HepG2 (cell line): ENCODE results near the gene UBE2D3. TPM values are rescaled to one million over a fixed set of nuclear protein-coding genes. Genes with fewer than 3 reads are reported as not detected.

Experiments used
- ARHGAP35 ChIP-seq: sonication (generic); formaldehyde crosslinking; IDR thresholded peaks from 2 replicates; pipeline ENCODE4 v1.9.0; 2022; ENCODE audit warnings: mild to moderate bottlenecking, inconsistent platforms, moderate library complexity, missing genetic modification reagents, borderline replicate concordance
- CREB1 ChIP-seq, 2 experiments: fragments of 450-650 bp in 1 of 2; IDR thresholded peaks; 2 replicates each; pipeline ENCODE4 v1.6.1; 2016 to 2017; ENCODE audit warnings: control low read depth in 1 of 2, mild to moderate bottlenecking in 1 of 2, missing compliant biosample characterization in 1 of 2, missing genetic modification characterization in 1 of 2
- EHMT2 ChIP-seq: fragments of 200-600 bp; sonication (generic); IDR thresholded peaks from 2 replicates; pipeline ENCODE4 v1.7.0; 2017; ENCODE audit warnings: antibody characterized with exemption, low read depth, low read length, borderline replicate concordance
- JUNB ChIP-seq: sonication (generic); formaldehyde crosslinking; IDR thresholded peaks from 2 replicates; pipeline ENCODE4 v1.8.0; 2022; ENCODE audit warnings: missing genetic modification reagents, mild to moderate bottlenecking, borderline replicate concordance
- KLF11 ChIP-seq: IDR thresholded peaks from 2 replicates; pipeline ENCODE4 v1.6.1; 2016; ENCODE audit warnings: missing compliant biosample characterization
- MXD4 ChIP-seq: IDR thresholded peaks from 2 replicates; pipeline ENCODE4 v1.6.1; 2016; ENCODE audit warnings: mild to moderate bottlenecking, missing biosample characterization, missing genetic modification reagents
- NFYB ChIP-seq: sonication (generic); formaldehyde crosslinking; IDR thresholded peaks from 2 replicates; pipeline ENCODE4 v1.4.0; 2020; ENCODE audit warnings: missing genetic modification reagents
- NR2C2 ChIP-seq: sonication (generic); formaldehyde crosslinking; IDR thresholded peaks from 2 replicates; pipeline ENCODE4 v1.4.0; 2020; ENCODE audit warnings: missing genetic modification reagents, mild to moderate bottlenecking, moderate library complexity, borderline replicate concordance
- ZFP36 ChIP-seq: fragments of 150-350 bp; IDR thresholded peaks from 2 replicates; pipeline ENCODE4 v1.6.1; 2018; ENCODE audit warnings: borderline replicate concordance, low read length, low read depth; ENCODE audit not compliant: partially characterized antibody
- ZNF121 ChIP-seq: sonication (generic); formaldehyde crosslinking; IDR thresholded peaks from 2 replicates; pipeline ENCODE4 v1.5.0; 2020; ENCODE audit warnings: mild to moderate bottlenecking, missing genetic modification reagents
- ZNF138 ChIP-seq: sonication (generic); formaldehyde crosslinking; IDR thresholded peaks from 2 replicates; pipeline ENCODE4 v1.5.0; 2020; ENCODE audit warnings: mild to moderate bottlenecking, low read depth, missing genetic modification reagents
- ZNF274 ChIP-seq: sonication (generic); formaldehyde crosslinking; IDR thresholded peaks from 2 replicates; pipeline ENCODE4 v1.5.1; 2020; ENCODE audit warnings: mild to moderate bottlenecking, missing genetic modification reagents
- ZNF501 ChIP-seq: sonication (generic); formaldehyde crosslinking; IDR thresholded peaks from 2 replicates; pipeline ENCODE4 v1.5.1; 2020; ENCODE audit warnings: mild to moderate bottlenecking, moderate library complexity, missing genetic modification reagents
- ZNF709 ChIP-seq: sonication (generic); formaldehyde crosslinking; IDR thresholded peaks from 2 replicates; pipeline ENCODE4 v1.5.0; 2020; ENCODE audit warnings: mild to moderate bottlenecking, missing genetic modification reagents
- ZNF713 ChIP-seq: sonication (generic); formaldehyde crosslinking; IDR thresholded peaks from 2 replicates; pipeline ENCODE4 v1.4.0; 2020; ENCODE audit warnings: mild to moderate bottlenecking, missing genetic modification reagents
- ZSCAN12 ChIP-seq: sonication (generic); formaldehyde crosslinking; IDR thresholded peaks from 2 replicates; pipeline ENCODE4 v1.9.0; 2021; ENCODE audit warnings: mild to moderate bottlenecking, missing genetic modification reagents
- polyA plus RNA-seq, 8 experiments: library from polyadenylated mRNA; depleted of rRNA in 3 of 8; stranded (reverse) in 7 of 8; unstranded in 1 of 8; fragments of >200 nt; fragmentation: Illumina TruSeq in 4 of 8; extraction: Trizol in 4 of 8; gene quantifications; 2 replicates each; pipeline versions ENCODE4 v1.2.1 to v1.2.3, GENCODE V29; 2011 to 2016; ENCODE audit warnings: low read depth in 4 of 8, missing spikeins in 1 of 8, mixed read lengths in 1 of 8; ENCODE audit not compliant: insufficient read depth in 1 of 8
- total RNA-seq, 5 experiments: library from RNA; depleted of rRNA; stranded (reverse); fragments of >200 nt; fragmentation: Illumina TruSeq; extraction: Trizol; gene quantifications; 2 replicates each; pipeline ENCODE4 v1.2.3, GENCODE V29; 2016; ENCODE audit warnings: low read depth in 1 of 5
- TF ChIP-seq, protein P1 (sequence below): sonication (generic); formaldehyde crosslinking; IDR thresholded peaks from 2 replicates; pipeline ENCODE4 v1.4.0; 2020; ENCODE audit warnings: missing genetic modification reagents, borderline replicate concordance
- TF ChIP-seq, protein P2 (sequence below): sonication (generic); formaldehyde crosslinking; IDR thresholded peaks from 2 replicates; pipeline ENCODE4 v1.8.1; 2022; ENCODE audit warnings: low read depth, mild to moderate bottlenecking, missing genetic modification reagents
- TF ChIP-seq, protein P3 (sequence below): sonication (generic); formaldehyde crosslinking; conservative IDR thresholded peaks from 2 replicates; pipeline ENCODE4 v1.8.0; 2022; ENCODE audit warnings: low read depth, missing genetic modification reagents
- TF ChIP-seq, protein P4 (sequence below): sonication (generic); formaldehyde crosslinking; IDR thresholded peaks from 2 replicates; pipeline ENCODE4 v1.4.0; 2020; ENCODE audit warnings: mild to moderate bottlenecking, missing genetic modification reagents
- TF ChIP-seq, protein P5 (sequence below): fragments of 450-650 bp; IDR thresholded peaks from 2 replicates; pipeline ENCODE4 v1.6.1; 2016

Gene UBE2D3
- total and polyA plus RNA-seq, 2 of the 13 experiments (the other 11 are each of a cell fraction or from before 2014, with no cell fraction given): 224 to 293 TPM

DNA sequence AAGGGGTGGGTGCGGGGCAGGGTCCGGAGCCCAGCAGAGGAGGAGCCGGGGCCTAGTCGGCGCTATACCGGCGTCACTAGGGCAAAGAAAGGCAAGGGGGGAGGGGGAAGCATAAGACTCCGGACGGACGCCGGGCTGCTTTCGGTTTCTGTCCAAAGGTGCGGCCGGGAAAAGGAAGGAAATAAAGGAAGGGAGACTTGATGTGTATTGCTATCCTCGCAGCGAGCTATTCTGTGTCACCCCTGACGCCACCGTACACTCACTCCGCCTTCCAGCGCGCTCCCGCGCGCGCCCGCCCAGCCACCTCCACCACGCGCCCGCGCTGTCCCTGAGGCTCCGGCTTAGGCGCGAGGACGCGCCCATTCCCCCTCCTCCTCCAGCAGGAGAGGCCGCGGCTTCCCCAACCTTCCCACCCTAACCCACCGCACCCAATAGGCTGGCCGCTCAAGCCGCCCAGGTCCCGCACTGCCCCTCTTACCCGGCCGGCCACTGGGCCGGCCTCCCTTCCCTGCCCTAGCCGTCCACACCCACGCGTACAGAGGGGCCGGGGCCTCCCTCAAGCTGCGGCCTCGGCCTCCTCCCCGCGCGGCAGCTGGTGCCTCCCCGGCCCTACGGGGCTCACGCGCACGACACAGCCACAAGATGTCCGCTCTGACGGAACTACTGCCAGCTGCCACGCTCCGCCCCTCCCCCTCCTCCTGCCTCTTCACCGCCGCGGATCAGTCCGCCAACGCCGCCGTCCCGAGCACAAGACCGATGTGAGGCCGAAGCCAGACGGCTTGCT is at the start of gene UBE2D3 (continued):
- TF ChIP-seq, protein P1, sequence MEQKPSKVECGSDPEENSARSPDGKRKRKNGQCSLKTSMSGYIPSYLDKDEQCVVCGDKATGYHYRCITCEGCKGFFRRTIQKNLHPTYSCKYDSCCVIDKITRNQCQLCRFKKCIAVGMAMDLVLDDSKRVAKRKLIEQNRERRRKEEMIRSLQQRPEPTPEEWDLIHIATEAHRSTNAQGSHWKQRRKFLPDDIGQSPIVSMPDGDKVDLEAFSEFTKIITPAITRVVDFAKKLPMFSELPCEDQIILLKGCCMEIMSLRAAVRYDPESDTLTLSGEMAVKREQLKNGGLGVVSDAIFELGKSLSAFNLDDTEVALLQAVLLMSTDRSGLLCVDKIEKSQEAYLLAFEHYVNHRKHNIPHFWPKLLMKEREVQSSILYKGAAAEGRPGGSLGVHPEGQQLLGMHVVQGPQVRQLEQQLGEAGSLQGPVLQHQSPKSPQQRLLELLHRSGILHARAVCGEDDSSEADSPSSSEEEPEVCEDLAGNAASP (CRISPR knock-in tag): peak; percentile 30; the same call in 1 of the 2 replicates
- peak; percentile 51; the same call in 1 of the 2 replicates for TF ChIP-seq ZNF713
- TF ChIP-seq ZFP36: no peak
- TF ChIP-seq, protein P2, sequence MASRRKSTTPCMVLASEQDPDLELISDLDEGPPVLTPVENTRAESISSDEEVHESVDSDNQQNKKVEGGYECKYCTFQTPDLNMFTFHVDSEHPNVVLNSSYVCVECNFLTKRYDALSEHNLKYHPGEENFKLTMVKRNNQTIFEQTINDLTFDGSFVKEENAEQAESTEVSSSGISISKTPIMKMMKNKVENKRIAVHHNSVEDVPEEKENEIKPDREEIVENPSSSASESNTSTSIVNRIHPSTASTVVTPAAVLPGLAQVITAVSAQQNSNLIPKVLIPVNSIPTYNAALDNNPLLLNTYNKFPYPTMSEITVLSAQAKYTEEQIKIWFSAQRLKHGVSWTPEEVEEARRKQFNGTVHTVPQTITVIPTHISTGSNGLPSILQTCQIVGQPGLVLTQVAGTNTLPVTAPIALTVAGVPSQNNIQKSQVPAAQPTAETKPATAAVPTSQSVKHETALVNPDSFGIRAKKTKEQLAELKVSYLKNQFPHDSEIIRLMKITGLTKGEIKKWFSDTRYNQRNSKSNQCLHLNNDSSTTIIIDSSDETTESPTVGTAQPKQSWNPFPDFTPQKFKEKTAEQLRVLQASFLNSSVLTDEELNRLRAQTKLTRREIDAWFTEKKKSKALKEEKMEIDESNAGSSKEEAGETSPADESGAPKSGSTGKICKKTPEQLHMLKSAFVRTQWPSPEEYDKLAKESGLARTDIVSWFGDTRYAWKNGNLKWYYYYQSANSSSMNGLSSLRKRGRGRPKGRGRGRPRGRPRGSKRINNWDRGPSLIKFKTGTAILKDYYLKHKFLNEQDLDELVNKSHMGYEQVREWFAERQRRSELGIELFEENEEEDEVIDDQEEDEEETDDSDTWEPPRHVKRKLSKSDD (CRISPR knock-in tag): peak; percentile 55
- TF ChIP-seq JUNB (CRISPR knock-in tag): no peak
- TF ChIP-seq EHMT2: no peak
- TF ChIP-seq NFYB (CRISPR knock-in tag): 0 out of 2 replicates have a peak, but pooled peaks have one; percentile 29
- TF ChIP-seq ARHGAP35 (CRISPR knock-in tag): peak; percentile 67; the same call in 1 of the 2 replicates
- TF ChIP-seq ZNF121 (CRISPR knock-in tag): peak; percentile 56; the same call in 1 of the 2 replicates
- TF ChIP-seq ZNF501 (CRISPR knock-in tag): no peak
- TF ChIP-seq, protein P3, sequence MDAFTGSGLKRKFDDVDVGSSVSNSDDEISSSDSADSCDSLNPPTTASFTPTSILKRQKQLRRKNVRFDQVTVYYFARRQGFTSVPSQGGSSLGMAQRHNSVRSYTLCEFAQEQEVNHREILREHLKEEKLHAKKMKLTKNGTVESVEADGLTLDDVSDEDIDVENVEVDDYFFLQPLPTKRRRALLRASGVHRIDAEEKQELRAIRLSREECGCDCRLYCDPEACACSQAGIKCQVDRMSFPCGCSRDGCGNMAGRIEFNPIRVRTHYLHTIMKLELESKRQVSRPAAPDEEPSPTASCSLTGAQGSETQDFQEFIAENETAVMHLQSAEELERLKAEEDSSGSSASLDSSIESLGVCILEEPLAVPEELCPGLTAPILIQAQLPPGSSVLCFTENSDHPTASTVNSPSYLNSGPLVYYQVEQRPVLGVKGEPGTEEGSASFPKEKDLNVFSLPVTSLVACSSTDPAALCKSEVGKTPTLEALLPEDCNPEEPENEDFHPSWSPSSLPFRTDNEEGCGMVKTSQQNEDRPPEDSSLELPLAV: no peak
- TF ChIP-seq ZNF274 (CRISPR knock-in tag): peak; percentile 86
- no peak; the same call in 1 of the 2 replicates for TF ChIP-seq MXD4 (CRISPR knock-in tag)
- TF ChIP-seq, protein P4, sequence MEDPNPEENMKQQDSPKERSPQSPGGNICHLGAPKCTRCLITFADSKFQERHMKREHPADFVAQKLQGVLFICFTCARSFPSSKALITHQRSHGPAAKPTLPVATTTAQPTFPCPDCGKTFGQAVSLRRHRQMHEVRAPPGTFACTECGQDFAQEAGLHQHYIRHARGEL (CRISPR knock-in tag): no peak
- peak; percentile 42; the same call in 1 of the 2 replicates for TF ChIP-seq CREB1 (IDR thresholded peaks at IDR 0.05)
- no peak; the same call in 1 of the 2 replicates for TF ChIP-seq CREB1 (CRISPR knock-in tag; IDR thresholded peaks at IDR 0.05)
- TF ChIP-seq NR2C2 (CRISPR knock-in tag): peak; percentile 78; the same call in 1 of the 2 replicates
- no peak for TF ChIP-seq KLF11 (CRISPR knock-in tag)
- no peak; the same call in 1 of the 2 replicates for TF ChIP-seq ZSCAN12 (CRISPR knock-in tag)
- peak; percentile 52; the same call in 1 of the 2 replicates for TF ChIP-seq ZNF709 (CRISPR knock-in tag)
- TF ChIP-seq, protein P5, sequence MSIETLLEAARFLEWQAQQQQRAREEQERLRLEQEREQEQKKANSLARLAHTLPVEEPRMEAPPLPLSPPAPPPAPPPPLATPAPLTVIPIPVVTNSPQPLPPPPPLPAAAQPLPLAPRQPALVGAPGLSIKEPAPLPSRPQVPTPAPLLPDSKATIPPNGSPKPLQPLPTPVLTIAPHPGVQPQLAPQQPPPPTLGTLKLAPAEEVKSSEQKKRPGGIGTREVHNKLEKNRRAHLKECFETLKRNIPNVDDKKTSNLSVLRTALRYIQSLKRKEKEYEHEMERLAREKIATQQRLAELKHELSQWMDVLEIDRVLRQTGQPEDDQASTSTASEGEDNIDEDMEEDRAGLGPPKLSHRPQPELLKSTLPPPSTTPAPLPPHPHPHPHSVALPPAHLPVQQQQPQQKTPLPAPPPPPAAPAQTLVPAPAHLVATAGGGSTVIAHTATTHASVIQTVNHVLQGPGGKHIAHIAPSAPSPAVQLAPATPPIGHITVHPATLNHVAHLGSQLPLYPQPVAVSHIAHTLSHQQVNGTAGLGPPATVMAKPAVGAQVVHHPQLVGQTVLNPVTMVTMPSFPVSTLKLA: no peak
- peak; percentile 15; the same call in 1 of the 2 replicates for TF ChIP-seq ZNF138 (CRISPR knock-in tag)
